GM23338 (cell line): ENCODE measurements around the gene TMPRSS11D. TPM values are rescaled to one million over a fixed set of nuclear protein-coding genes. Genes with fewer than 3 reads are reported as not detected.
A peak's percentile ranks its signal among the peaks of the same experiment; 100 is the strongest.

Experiments used
- ATAC-seq: fragments of 200-7000 bp; cut with Tn5 transposase; 3 replicates; pipeline ENCODE4 v1.9.1; 2020
- DNase-seq: peaks from one replicate; pipeline ENCODE4 v3.0.0-alpha.2; 2015; ENCODE audit warnings: low spot score
- H2AFZ ChIP-seq: fragments of 200-600 bp; sonication (generic); 2 replicates; pipeline ENCODE4 v1.8.0; 2016; ENCODE audit warnings: antibody characterized with exemption, mild to moderate bottlenecking, moderate library complexity
- H3F3A ChIP-seq: fragments of 200-600 bp; sonication (generic); replicated peaks from 2 replicates; pipeline ENCODE4 v1.8.0; 2017; ENCODE audit warnings: antibody characterized with exemption, mixed run types, low read depth
- H3K27ac ChIP-seq: fragments of 200-600 bp; sonication (generic); 2 replicates; pipeline ENCODE4 v1.6.1; 2016; ENCODE audit warnings: low read depth
- H3K27me3 ChIP-seq: fragments of 200-600 bp; sonication (generic); 2 replicates; pipeline ENCODE4 v1.8.0; 2016; ENCODE audit warnings: mild to moderate bottlenecking, mixed run types, moderate library complexity; ENCODE audit not compliant: insufficient read depth
- H3K36me3 ChIP-seq: fragments of 200-600 bp; sonication (generic); 2 replicates; pipeline ENCODE4 v1.8.0; 2016; ENCODE audit warnings: mild to moderate bottlenecking; ENCODE audit not compliant: insufficient read depth
- H3K4me1 ChIP-seq: fragments of 200-600 bp; sonication (generic); 2 replicates; pipeline ENCODE4 v1.8.0; 2016; ENCODE audit warnings: mild to moderate bottlenecking, moderate library complexity; ENCODE audit not compliant: insufficient read depth
- H3K4me2 ChIP-seq: fragments of 200-600 bp; sonication (generic); 2 replicates; pipeline ENCODE4 v1.7.1; 2017; ENCODE audit warnings: mixed run types
- H3K4me3 ChIP-seq: fragments of 200-600 bp; sonication (generic); 2 replicates; pipeline ENCODE4 v1.6.1; 2016; ENCODE audit warnings: mixed run types
- H3K79me2 ChIP-seq: fragments of 200-600 bp; sonication (generic); replicated peaks from 2 replicates; pipeline ENCODE4 v1.8.0; 2017; ENCODE audit warnings: mild to moderate bottlenecking; ENCODE audit not compliant: insufficient read depth
- H3K9me2 ChIP-seq: fragments of 200-600 bp; sonication (generic); 2 replicates; pipeline ENCODE4 v1.8.0; 2017; ENCODE audit not compliant: insufficient read depth
- H4K20me1 ChIP-seq: fragments of 200-600 bp; sonication (generic); replicated peaks from 2 replicates; pipeline ENCODE4 v1.8.0; 2017; ENCODE audit warnings: mild to moderate bottlenecking; ENCODE audit not compliant: insufficient read depth
- H3K27ac Mint-ChIP-seq: 2 replicates; pipeline ENCODE4 v1.8.0; 2020; ENCODE audit warnings: inconsistent platforms, mild to moderate bottlenecking, moderate library complexity, mixed read lengths
- H3K27me3 Mint-ChIP-seq: 3 replicates; pipeline ENCODE4 v1.8.0; 2022; ENCODE audit warnings: low read depth, mild to moderate bottlenecking, moderate library complexity, mixed read lengths, inconsistent platforms; ENCODE audit not compliant: insufficient read depth, poor library complexity
- H3K36me3 Mint-ChIP-seq: 3 replicates; pipeline ENCODE4 v1.8.0; 2021; ENCODE audit warnings: low read depth, mild to moderate bottlenecking, inconsistent platforms, moderate library complexity, mixed read lengths
- H3K4me1 Mint-ChIP-seq: 3 replicates; pipeline ENCODE4 v1.8.0; 2020; ENCODE audit warnings: mild to moderate bottlenecking, inconsistent platforms, mixed read lengths
- H3K4me3 Mint-ChIP-seq: 3 replicates; pipeline ENCODE4 v1.8.0; 2021; ENCODE audit warnings: moderate library complexity, mild to moderate bottlenecking, inconsistent platforms, mixed read lengths
- H3K9me3 Mint-ChIP-seq: 3 replicates; pipeline ENCODE4 v1.8.0; 2020; ENCODE audit warnings: moderate library complexity, mild to moderate bottlenecking, inconsistent platforms, mixed read lengths
- CREB1 ChIP-seq: fragments of 250-450 bp; sonication (Bioruptor Pico); IDR thresholded peaks from 2 replicates; pipeline ENCODE4 v1.5.0; 2020; ENCODE audit warnings: low read depth, mild to moderate bottlenecking, moderate library complexity
- CTCF ChIP-seq, 2 experiments: fragments of 200-600 bp in 1 of 2; sonication (generic) in 1 of 2; conservative IDR thresholded peaks; 2 replicates each; pipeline versions ENCODE4 v1.5.1 to v1.6.1; 2016 to 2017; ENCODE audit warnings: antibody characterized with exemption in 2 of 2, low read depth in 2 of 2, mild to moderate bottlenecking in 2 of 2, moderate library complexity in 1 of 2
- EZH2 ChIP-seq: fragments of 200-600 bp; sonication (generic); IDR thresholded peaks from one replicate; pipeline ENCODE4 v1.8.0; 2017; ENCODE audit warnings: antibody characterized with exemption, mild to moderate bottlenecking, low read depth; ENCODE audit not compliant: unreplicated experiment
- POLR2AphosphoS5 ChIP-seq: IDR thresholded peaks from 2 replicates; pipeline ENCODE4 v1.6.1; 2016; ENCODE audit warnings: antibody characterized with exemption, low read depth
- STAT1 ChIP-seq: IDR thresholded peaks from one replicate; pipeline ENCODE4 v1.6.1; 2016; ENCODE audit warnings: antibody characterized with exemption; ENCODE audit not compliant: unreplicated experiment
- ZNF114 ChIP-seq: fragments of 250-450 bp; sonication (Bioruptor Pico); IDR thresholded peaks from 2 replicates; pipeline ENCODE4 v1.5.0; 2020; ENCODE audit warnings: mild to moderate bottlenecking, moderate library complexity
- polyA plus RNA-seq: library from polyadenylated mRNA; unstranded; fragments of >200 nt; fragmentation: Nextera tagmentation; extraction: Ambion mirVana; gene quantifications from 2 replicates; pipeline ENCODE4 v1.2.1, GENCODE V29; 2016
- total RNA-seq: library from RNA; depleted of rRNA; stranded (reverse); fragments of >200 nt; shearing (Covaris generic); gene quantifications from 2 replicates; pipeline ENCODE4 v1.2.3, GENCODE V29; 2014
- TF ChIP-seq, protein P1 (sequence below): fragments of 250-450 bp; sonication (Bioruptor Pico); IDR thresholded peaks from 2 replicates; pipeline ENCODE4 v1.5.0; 2020; ENCODE audit warnings: mild to moderate bottlenecking, moderate library complexity

TMPRSS11D gene
- total and polyA plus RNA-seq, 2 experiments from 2014 or later = not detected

- no peak for TF ChIP-seq CTCF (conservative IDR thresholded peaks at IDR 0.05; ENCODE audit: low read depth in 2 of 2)
- no peak for TF ChIP-seq ZNF114 (CRISPR knock-in tag)
- TF ChIP-seq POLR2AphosphoS5 = no peak
Observed at GRCh38 chr4:67911638-67912037, 27.8 kb upstream of the TMPRSS11D start (continued).

- Mint-ChIP-seq H3K4me1 (no peaks in the 10 kb centered on the region), H3K9me3 (no peaks in the 10 kb centered on the region), H3K27me3 (no peaks in the 10 kb centered on the region), H3K27ac (peak overlapping the region; percentile 57; the same call in 1 of the 2 replicates), H3K36me3 (no peaks in the 10 kb centered on the region), H3K4me3 (no peak overlapping the region)
- no peak overlapping the region for H3K4me2 ChIP-seq
- H3K4me1 ChIP-seq = no peaks in the 10 kb centered on the region
- no peaks in the 10 kb centered on the region for H3K27me3 ChIP-seq
- H3K9me2 ChIP-seq = no peaks in the 10 kb centered on the region
- TF ChIP-seq CREB1 (CRISPR knock-in tag) (no peak), STAT1 (no peak), CTCF (conservative IDR thresholded peaks at IDR 0.05; ENCODE audit: low read depth in 2 of 2) (no peak)
- no peak for DNase-seq
- no peak for ATAC-seq
- no peaks in the 10 kb centered on the region for H3K79me2 ChIP-seq
- no peak overlapping the region for H3K27ac ChIP-seq
- H3K36me3 ChIP-seq = no peaks in the 10 kb centered on the region
- H3K4me3 ChIP-seq = no peak overlapping the region
- H2AFZ ChIP-seq = no peak overlapping the region
- no peaks in the 10 kb centered on the region for H4K20me1 ChIP-seq
- H3F3A ChIP-seq = no peaks in the 10 kb centered on the region
Observed at GRCh38 chr4:67911141-67911540, 27.3 kb upstream of the TMPRSS11D start.

DNA sequence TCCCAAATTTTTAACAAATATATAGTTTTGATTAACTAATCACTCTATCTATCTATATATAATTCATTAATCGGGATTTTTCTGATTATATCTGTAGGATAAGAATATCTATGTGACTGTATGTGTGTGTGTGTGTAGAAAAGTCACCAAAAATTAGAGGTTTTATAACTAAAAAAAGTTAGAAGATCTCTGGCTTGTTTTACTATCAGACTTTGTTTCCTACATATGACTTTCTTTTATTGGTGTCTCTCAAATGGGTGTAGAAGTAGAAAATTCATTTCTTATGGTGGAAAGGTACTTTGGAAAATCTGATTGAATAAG, 26.7 kb upstream of the TMPRSS11D start:
- H3K4me3 ChIP-seq = no peak overlapping the region
- no peak overlapping the region for H3K27ac ChIP-seq
- DNase-seq (no peak), ATAC-seq (no peak)
- H3K4me2 ChIP-seq = no peak overlapping the region
- no peaks in the 10 kb centered on the region for H3F3A ChIP-seq
- H3K79me2 ChIP-seq = no peaks in the 10 kb centered on the region
- Mint-ChIP-seq H3K9me3 (no peaks in the 10 kb centered on the region), H3K27me3 (no peaks in the 10 kb centered on the region), H3K4me1 (no peaks in the 10 kb centered on the region), H3K4me3 (no peak overlapping the region), H3K27ac (no peak overlapping the region), H3K36me3 (no peaks in the 10 kb centered on the region)
- no peaks in the 10 kb centered on the region for H3K36me3 ChIP-seq
- H3K27me3 ChIP-seq = no peaks in the 10 kb centered on the region
- H3K4me1 ChIP-seq = no peaks in the 10 kb centered on the region
- H2AFZ ChIP-seq = no peak overlapping the region
- no peaks in the 10 kb centered on the region for H3K9me2 ChIP-seq
- H4K20me1 ChIP-seq = no peaks in the 10 kb centered on the region
- TF ChIP-seq EZH2 (no peak), POLR2AphosphoS5 (no peak), CTCF (conservative IDR thresholded peaks at IDR 0.05; ENCODE audit: low read depth in 2 of 2) (no peak)
- TF ChIP-seq, protein P1, sequence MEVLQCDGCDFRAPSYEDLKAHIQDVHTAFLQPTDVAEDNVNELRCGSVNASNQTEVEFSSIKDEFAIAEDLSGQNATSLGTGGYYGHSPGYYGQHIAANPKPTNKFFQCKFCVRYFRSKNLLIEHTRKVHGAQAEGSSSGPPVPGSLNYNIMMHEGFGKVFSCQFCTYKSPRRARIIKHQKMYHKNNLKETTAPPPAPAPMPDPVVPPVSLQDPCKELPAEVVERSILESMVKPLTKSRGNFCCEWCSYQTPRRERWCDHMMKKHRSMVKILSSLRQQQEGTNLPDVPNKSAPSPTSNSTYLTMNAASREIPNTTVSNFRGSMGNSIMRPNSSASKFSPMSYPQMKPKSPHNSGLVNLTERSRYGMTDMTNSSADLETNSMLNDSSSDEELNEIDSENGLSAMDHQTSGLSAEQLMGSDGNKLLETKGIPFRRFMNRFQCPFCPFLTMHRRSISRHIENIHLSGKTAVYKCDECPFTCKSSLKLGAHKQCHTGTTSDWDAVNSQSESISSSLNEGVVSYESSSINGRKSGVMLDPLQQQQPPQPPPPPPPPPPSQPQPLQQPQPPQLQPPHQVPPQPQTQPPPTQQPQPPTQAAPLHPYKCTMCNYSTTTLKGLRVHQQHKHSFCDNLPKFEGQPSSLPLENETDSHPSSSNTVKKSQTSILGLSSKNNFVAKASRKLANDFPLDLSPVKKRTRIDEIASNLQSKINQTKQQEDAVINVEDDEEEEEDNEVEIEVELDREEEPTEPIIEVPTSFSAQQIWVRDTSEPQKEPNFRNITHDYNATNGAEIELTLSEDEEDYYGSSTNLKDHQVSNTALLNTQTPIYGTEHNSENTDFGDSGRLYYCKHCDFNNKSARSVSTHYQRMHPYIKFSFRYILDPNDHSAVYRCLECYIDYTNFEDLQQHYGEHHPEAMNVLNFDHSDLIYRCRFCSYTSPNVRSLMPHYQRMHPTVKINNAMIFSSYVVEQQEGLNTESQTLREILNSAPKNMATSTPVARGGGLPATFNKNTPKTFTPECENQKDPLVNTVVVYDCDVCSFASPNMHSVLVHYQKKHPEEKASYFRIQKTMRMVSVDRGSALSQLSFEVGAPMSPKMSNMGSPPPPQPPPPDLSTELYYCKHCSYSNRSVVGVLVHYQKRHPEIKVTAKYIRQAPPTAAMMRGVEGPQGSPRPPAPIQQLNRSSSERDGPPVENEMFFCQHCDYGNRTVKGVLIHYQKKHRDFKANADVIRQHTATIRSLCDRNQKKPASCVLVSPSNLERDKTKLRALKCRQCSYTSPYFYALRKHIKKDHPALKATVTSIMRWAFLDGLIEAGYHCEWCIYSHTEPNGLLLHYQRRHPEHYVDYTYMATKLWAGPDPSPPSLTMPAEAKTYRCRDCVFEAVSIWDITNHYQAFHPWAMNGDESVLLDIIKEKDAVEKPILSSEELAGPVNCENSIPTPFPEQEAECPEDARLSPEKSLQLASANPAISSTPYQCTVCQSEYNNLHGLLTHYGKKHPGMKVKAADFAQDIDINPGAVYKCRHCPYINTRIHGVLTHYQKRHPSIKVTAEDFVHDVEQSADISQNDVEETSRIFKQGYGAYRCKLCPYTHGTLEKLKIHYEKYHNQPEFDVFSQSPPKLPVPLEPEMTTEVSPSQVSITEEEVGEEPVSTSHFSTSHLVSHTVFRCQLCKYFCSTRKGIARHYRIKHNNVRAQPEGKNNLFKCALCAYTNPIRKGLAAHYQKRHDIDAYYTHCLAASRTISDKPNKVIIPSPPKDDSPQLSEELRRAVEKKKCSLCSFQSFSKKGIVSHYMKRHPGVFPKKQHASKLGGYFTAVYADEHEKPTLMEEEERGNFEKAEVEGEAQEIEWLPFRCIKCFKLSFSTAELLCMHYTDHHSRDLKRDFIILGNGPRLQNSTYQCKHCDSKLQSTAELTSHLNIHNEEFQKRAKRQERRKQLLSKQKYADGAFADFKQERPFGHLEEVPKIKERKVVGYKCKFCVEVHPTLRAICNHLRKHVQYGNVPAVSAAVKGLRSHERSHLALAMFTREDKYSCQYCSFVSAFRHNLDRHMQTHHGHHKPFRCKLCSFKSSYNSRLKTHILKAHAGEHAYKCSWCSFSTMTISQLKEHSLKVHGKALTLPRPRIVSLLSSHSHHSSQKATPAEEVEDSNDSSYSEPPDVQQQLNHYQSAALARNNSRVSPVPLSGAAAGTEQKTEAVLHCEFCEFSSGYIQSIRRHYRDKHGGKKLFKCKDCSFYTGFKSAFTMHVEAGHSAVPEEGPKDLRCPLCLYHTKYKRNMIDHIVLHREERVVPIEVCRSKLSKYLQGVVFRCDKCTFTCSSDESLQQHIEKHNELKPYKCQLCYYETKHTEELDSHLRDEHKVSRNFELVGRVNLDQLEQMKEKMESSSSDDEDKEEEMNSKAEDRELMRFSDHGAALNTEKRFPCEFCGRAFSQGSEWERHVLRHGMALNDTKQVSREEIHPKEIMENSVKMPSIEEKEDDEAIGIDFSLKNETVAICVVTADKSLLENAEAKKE (CRISPR knock-in tag) = no peak
